Activated naive CD4-positive, alpha-beta T cell treated with anti-CD3 and anti-CD28 coated beads for 36 hours (primary cell): ENCODE measurements around the gene ULK1. TPM values are rescaled to one million over a fixed set of nuclear protein-coding genes. Genes with fewer than 3 reads are reported as not detected.

Experiments used
- CTCF ChIA-PET: fragments of 350-600 bp; sonication (Branson Sonifier 250); formaldehyde crosslinking; loops from one replicate; lab custom pipeline; 2021; ENCODE audit warnings: antibody characterized with exemption; lab: Charles Lee
- DNase-seq: peaks from one replicate; pipeline ENCODE4 v3.0.0-alpha.2; 2020
- H3K27ac Mint-ChIP-seq: one replicate; pipeline ENCODE4 v1.8.0; 2021; ENCODE audit warnings: mild to moderate bottlenecking, mixed read lengths
- H3K27me3 Mint-ChIP-seq: one replicate; pipeline ENCODE4 v1.8.0; 2021; ENCODE audit warnings: low read depth, mixed read lengths
- H3K36me3 Mint-ChIP-seq: one replicate; pipeline ENCODE4 v1.8.0; 2021; ENCODE audit warnings: low read depth, mixed read lengths
- H3K4me1 Mint-ChIP-seq: one replicate; pipeline ENCODE4 v1.8.0; 2021; ENCODE audit warnings: low read depth, mixed read lengths
- H3K4me3 Mint-ChIP-seq: one replicate; pipeline ENCODE4 v1.8.0; 2021; ENCODE audit warnings: mild to moderate bottlenecking, moderate library complexity, mixed read lengths
- H3K9me3 Mint-ChIP-seq: one replicate; pipeline ENCODE4 v1.8.0; 2021; ENCODE audit warnings: mixed read lengths
- intact Hi-C: fragments of 100-400 bp; cut with micrococcal nuclease; formaldehyde crosslinking; loops from one replicate; pipeline ENCODE4 v1.15.1; 2023
- total RNA-seq, 2 experiments: library from RNA; stranded (reverse); gene quantifications; one replicate each; pipeline ENCODE4 v1.2.3, GENCODE V29; 2021

Gene ULK1
- total RNA-seq, 2 experiments from 2014 or later, result 13.6 to 15.6 TPM

- H3K36me3 Mint-ChIP-seq, result no peaks in the 10 kb centered on the region
- H3K27ac Mint-ChIP-seq, result no peak overlapping the region
- H3K9me3 Mint-ChIP-seq, result no peaks in the 10 kb centered on the region
- no peak overlapping the region for H3K4me3 Mint-ChIP-seq
- H3K4me1 Mint-ChIP-seq, result peaks cover 6% of the 10 kb centered on the region
- no peak for DNase-seq
- CTCF ChIA-PET, result no interaction called here
- no peaks in the 10 kb centered on the region for H3K27me3 Mint-ChIP-seq
- intact Hi-C loops, result no loop called here
Measured at GRCh38 chr12:131909081-131909751, 14.8 kb downstream of the ULK1 start.

GRCh38 chr12:131909752-131910219 lies 15.4 kb downstream of the ULK1 start:
- CTCF ChIA-PET, result no interaction called here
- Mint-ChIP-seq H3K27me3 (no peaks in the 10 kb centered on the region), H3K4me3 (no peak overlapping the region)

GRCh38 chr12:131910302-131911027 lies 16.0 kb downstream of the ULK1 start:
- intact Hi-C loops, result no loop called here
- H3K36me3 Mint-ChIP-seq, result no peaks in the 10 kb centered on the region
- DNase-seq, result no peak
- CTCF ChIA-PET, result no interaction called here
- no peak overlapping the region for H3K27ac Mint-ChIP-seq
- H3K4me1 Mint-ChIP-seq, result peaks cover 3% of the 10 kb centered on the region
- H3K4me3 Mint-ChIP-seq, result no peak overlapping the region
- H3K27me3 Mint-ChIP-seq, result no peaks in the 10 kb centered on the region
- no peaks in the 10 kb centered on the region for H3K9me3 Mint-ChIP-seq

More at GRCh38 chr12:131909752-131910219, 15.4 kb downstream of the ULK1 start:
- no peak for DNase-seq
- Mint-ChIP-seq H3K27ac (no peak overlapping the region), H3K9me3 (no peaks in the 10 kb centered on the region), H3K36me3 (no peaks in the 10 kb centered on the region), H3K4me1 (peaks cover 4% of the 10 kb centered on the region)
- intact Hi-C loops, result no loop called here

- Mint-ChIP-seq H3K27ac (no peak overlapping the region), H3K36me3 (no peaks in the 10 kb centered on the region), H3K4me1 (no peaks in the 10 kb centered on the region), H3K27me3 (no peaks in the 10 kb centered on the region), H3K4me3 (no peak overlapping the region), H3K9me3 (no peaks in the 10 kb centered on the region)
- CTCF ChIA-PET, result no interaction called here
- DNase-seq, result no peak
- intact Hi-C loops, result no loop called here
Measured at GRCh38 chr12:131911028-131911650, 16.7 kb downstream of the ULK1 start.

GRCh38 chr12:131911851-131912477 lies 17.5 kb downstream of the ULK1 start:
- Mint-ChIP-seq H3K36me3 (no peaks in the 10 kb centered on the region), H3K27ac (no peak overlapping the region), H3K4me1 (no peaks in the 10 kb centered on the region), H3K9me3 (no peaks in the 10 kb centered on the region), H3K4me3 (no peak overlapping the region), H3K27me3 (no peaks in the 10 kb centered on the region)
- CTCF ChIA-PET, result no interaction called here
- DNase-seq, result no peak
- intact Hi-C loops, result no loop called here

GRCh38 chr12:131912518-131913274 lies 18.3 kb downstream of the ULK1 start:
- intact Hi-C loops, result no loop called here
- CTCF ChIA-PET, result no interaction called here

GRCh38 chr12:131913666-131914065 lies 19.2 kb downstream of the ULK1 start:
- no peak for DNase-seq
- H3K9me3 Mint-ChIP-seq, result no peaks in the 10 kb centered on the region
- no peak overlapping the region for H3K4me3 Mint-ChIP-seq
- intact Hi-C loops, result no loop called here
- no peak overlapping the region for H3K27ac Mint-ChIP-seq
- no peaks in the 10 kb centered on the region for H3K27me3 Mint-ChIP-seq
- no peaks in the 10 kb centered on the region for H3K4me1 Mint-ChIP-seq
- H3K36me3 Mint-ChIP-seq, result no peaks in the 10 kb centered on the region
- CTCF ChIA-PET, result no interaction called here

More at GRCh38 chr12:131912518-131913274, 18.3 kb downstream of the ULK1 start:
- Mint-ChIP-seq H3K27me3 (no peaks in the 10 kb centered on the region), H3K4me3 (no peak overlapping the region), H3K4me1 (no peaks in the 10 kb centered on the region), H3K27ac (no peak overlapping the region), H3K9me3 (no peaks in the 10 kb centered on the region), H3K36me3 (no peaks in the 10 kb centered on the region)
- DNase-seq, result no peak

- Mint-ChIP-seq H3K9me3 (no peaks in the 10 kb centered on the region), H3K27me3 (no peaks in the 10 kb centered on the region), H3K4me1 (no peaks in the 10 kb centered on the region), H3K4me3 (no peak overlapping the region), H3K27ac (no peak overlapping the region), H3K36me3 (no peaks in the 10 kb centered on the region)
- CTCF ChIA-PET, result no interaction called here
- intact Hi-C loops, result no loop called here
- DNase-seq, result no peak
Measured at GRCh38 chr12:131914179-131914702, 19.8 kb downstream of the ULK1 start.

GRCh38 chr12:131915000-131915689 lies 20.7 kb downstream of the ULK1 start:
- H3K27ac Mint-ChIP-seq, result no peak overlapping the region
- intact Hi-C loops, result no loop called here
- CTCF ChIA-PET, result no interaction called here
- no peaks in the 10 kb centered on the region for H3K36me3 Mint-ChIP-seq
- H3K4me1 Mint-ChIP-seq, result no peaks in the 10 kb centered on the region
- no peaks in the 10 kb centered on the region for H3K9me3 Mint-ChIP-seq
- no peak for DNase-seq
- no peak overlapping the region for H3K4me3 Mint-ChIP-seq
- no peaks in the 10 kb centered on the region for H3K27me3 Mint-ChIP-seq

- Mint-ChIP-seq H3K9me3 (no peaks in the 10 kb centered on the region), H3K27me3 (no peaks in the 10 kb centered on the region), H3K4me1 (no peaks in the 10 kb centered on the region), H3K27ac (no peak overlapping the region), H3K36me3 (no peaks in the 10 kb centered on the region), H3K4me3 (no peak overlapping the region)
- intact Hi-C loops, result no loop called here
- CTCF ChIA-PET, result interaction anchor here (0.8 kb wide), 1 partner anchor 17 kb away, joined by 3 read pairs; no protein-coding TSS in a partner anchor
- no peak for DNase-seq
Measured at GRCh38 chr12:131915823-131916222, 21.4 kb downstream of the ULK1 start.
